ENCODE data around the gene ATP2A2. TPM values are rescaled to one million over a fixed set of nuclear protein-coding genes. Genes with fewer than 3 reads are reported as not detected.

The ATP2A2 gene
- total and polyA plus RNA-seq, 2 of the 8 experiments (the other 6 are each of a cell fraction or from before 2014, with no cell fraction given) = 86.1 to 271 TPM

- H3K27me3 ChIP-seq (replicated peaks in 1 of 4; ENCODE audit: control insufficient read depth in 3 of 4, extremely low read depth in 1 of 4, insufficient read depth in 3 of 4, low read length in 3 of 4) = no peaks in the 10 kb centered on the region
- DNase-seq (ENCODE audit: low read depth in 1 of 2, low spot score in 2 of 2) = no peak
- H3K18ac ChIP-seq (ENCODE audit: extremely low read depth, low read length) = no peak overlapping the region
- H2BK12ac ChIP-seq (ENCODE audit: low read depth, low read length) = no peak overlapping the region
- no peak overlapping the region for H3K4ac ChIP-seq (replicated peaks; ENCODE audit: insufficient read length, low read depth, low read length)
- no peak overlapping the region for H3K9ac ChIP-seq (replicated peaks in 1 of 4; ENCODE audit: extremely low read depth in 1 of 4, low read depth in 3 of 4, low read length in 3 of 4)
- H3K4me1 ChIP-seq (replicated peaks in 1 of 4; ENCODE audit: control insufficient read depth in 3 of 4, insufficient read depth in 4 of 4, low read length in 3 of 4) = 0 out of 7 replicates have a peak, but pooled peaks cover 0 to 3% (median 0%) of the 10 kb centered on the region in 4 experiments
- H3K79me1 ChIP-seq (ENCODE audit: low read depth, low read length) = no peaks in the 10 kb centered on the region; the same call in none of the 2 replicates
- H3K4me2 ChIP-seq (ENCODE audit: insufficient read depth in 1 of 2, low read depth in 2 of 2, low read length in 2 of 2) = no peak overlapping the region
- no peak overlapping the region for H3K4me3 ChIP-seq (ENCODE audit: extremely low read depth in 1 of 4, insufficient read depth in 2 of 4, low read depth in 3 of 4, low read length in 4 of 4)
- peaks cover 16 to 91% of the 10 kb centered on the region in 2 experiments; a peak in 3 of 4 replicates for H3K79me2 ChIP-seq (ENCODE audit: control insufficient read depth in 1 of 2, insufficient read depth in 2 of 2, low read length in 2 of 2)
- TF ChIP-seq ATF2 (IDR thresholded peaks at IDR 0.05; ENCODE audit: low read length) (no peak), E2F6 (IDR thresholded peaks at IDR 0.05) (no peak), RFX5 (IDR thresholded peaks at IDR 0.05; ENCODE audit: borderline replicate concordance, low read depth, low read length) (no peak), SIN3A (conservative IDR thresholded peaks at IDR 0.05 in 1 of 2, IDR thresholded peaks at IDR 0.05 in 1 of 2; ENCODE audit: low read depth in 1 of 2, low read length in 2 of 2) (no peak), CTBP2 (IDR thresholded peaks at IDR 0.05; ENCODE audit: borderline replicate concordance, insufficient read depth, insufficient read length, low read length) (no peak), NANOG (IDR thresholded peaks at IDR 0.05; ENCODE audit: insufficient read depth, low read depth, low read length, poor library complexity, severe bottlenecking) (no peak), RBBP5 (IDR thresholded peaks at IDR 0.05; ENCODE audit: borderline replicate concordance, low read depth, low read length) (no peak)
- H4K8ac ChIP-seq (ENCODE audit: extremely low read depth, insufficient read depth, low read length) = no peak overlapping the region
- peaks cover 7 to 67% (median 27%) of the 10 kb centered on the region in 4 experiments for H3K36me3 ChIP-seq (ENCODE audit: control insufficient read depth in 2 of 4, insufficient read depth in 4 of 4, low read length in 3 of 4)
- H3K14ac ChIP-seq (ENCODE audit: insufficient read length) = no peak overlapping the region
- ChIA-PET POLR2A (ENCODE audit: partially characterized antibody) (interaction anchor here (0.9 to 4.8 kb wide), 4 partner anchors 8 to 124 kb away, joined by 3 to 35 read pairs (median 6); partner anchors contain the start of gene ATP2A2), CTCF (ENCODE audit: partially characterized antibody) (interaction anchor here (0.6 to 1.4 kb wide), 4 partner anchors 31 to 1184 kb away, joined by 3 to 4 read pairs (median 4); no protein-coding TSS in a partner anchor)
- peaks cover 16 to 17% of the 10 kb centered on the region in 2 experiments for H4K20me1 ChIP-seq (replicated peaks in 1 of 2; ENCODE audit: control insufficient read depth in 1 of 2, insufficient read depth in 2 of 2, low read length in 2 of 2)
- H4K91ac ChIP-seq (replicated peaks; ENCODE audit: insufficient read length, low read length) = no peak overlapping the region
- no peak overlapping the region for H2AFZ ChIP-seq (ENCODE audit: low read length)
- no peak overlapping the region for H3K27ac ChIP-seq (ENCODE audit: low read depth, low read length)
- no peak overlapping the region for H3K56ac ChIP-seq (replicated peaks; ENCODE audit: insufficient read length, low read depth, low read length)
- no peak overlapping the region for H2BK20ac ChIP-seq (ENCODE audit: low read length)
- WGBS, 2 experiments (ENCODE audit: extremely low coverage in 1 of 2, insufficient coverage in 1 of 2, insufficient read length in 1 of 2, insufficient replicate concordance in 2 of 2, low coverage in 1 of 2, low lambda C conversion rate in 2 of 2, missing lambda C conversion rate in 1 of 2) = 90% methylated on average over 3 of the region's 3 CpGs; no CpG with 5 or more reads in 1 of the 2 experiments
- no peak overlapping the region for H2BK5ac ChIP-seq (ENCODE audit: low read depth, low read length)
- no peaks in the 10 kb centered on the region for H3K9me3 ChIP-seq (ENCODE audit: insufficient read depth in 2 of 2, low read depth in 1 of 2, low read length in 1 of 2)
- no peak overlapping the region for H2BK120ac ChIP-seq (replicated peaks; ENCODE audit: low read depth, low read length)
- H2BK15ac ChIP-seq (ENCODE audit: low read length) = no peak overlapping the region
- H3K23me2 ChIP-seq (ENCODE audit: low read depth, low read length) = no peaks in the 10 kb centered on the region
- no peak overlapping the region for H3K23ac ChIP-seq (ENCODE audit: insufficient read length)
- H2AK5ac ChIP-seq (ENCODE audit: low read depth, low read length) = no peak overlapping the region
- FAIRE-seq = no peak
- H4K5ac ChIP-seq (ENCODE audit: insufficient read length, low read depth, low read length) = no peak overlapping the region
Measured at GRCh38 chr12:110289044-110289710, 8.1 kb downstream of the ATP2A2 start.
